Tibial artery (tissue), 4 donors: ENCODE data around the gene ADGRV1.

Source experiments
- DNase-seq, 2 donors: peaks; one replicate each; pipeline ENCODE4 v3.0.0-alpha.2; 2019
- H3K27ac ChIP-seq, 2 donors: fragments of 200-600 bp; sonication (generic) in 1 of 2; 1 replicate in 1 of 2; 2 replicates in 1 of 2; pipeline ENCODE4 v1.5.1; 2018 to 2019; ENCODE audit warnings: mild to moderate bottlenecking in 1 of 2
- H3K27me3 ChIP-seq, 2 donors: fragments of 200-600 bp; sonication (generic) in 1 of 2; one replicate each; pipeline versions ENCODE4 v1.5.1 to v1.6.0; 2016 to 2019
- H3K36me3 ChIP-seq, 3 donors: fragments of 200-600 bp; sonication (generic) in 2 of 3; one replicate each; pipeline ENCODE4 v1.5.1; 2016 to 2019; ENCODE audit warnings: mild to moderate bottlenecking in 2 of 3
- H3K4me1 ChIP-seq, 4 donors: fragments of 200-600 bp; sonication (generic) in 2 of 4; 1 replicate in 3 of 4; 2 replicates in 1 of 4; pipeline ENCODE4 v1.5.1; 2016 to 2019
- H3K4me3 ChIP-seq, 2 donors: fragments of 200-600 bp; sonication (generic) in 1 of 2; 1 replicate in 1 of 2; 2 replicates in 1 of 2; pipeline ENCODE4 v1.5.1; 2018 to 2019; ENCODE audit warnings: mild to moderate bottlenecking in 2 of 2
- H3K9me3 ChIP-seq, 3 donors: fragments of 200-600 bp; sonication (generic) in 1 of 3; one replicate each; pipeline ENCODE4 v1.5.1; 2016 to 2019
- CTCF ChIP-seq, 2 experiments: fragments of 200-600 bp in 1 of 2; fragments of 450-650 bp in 1 of 2; IDR thresholded peaks; one replicate each; pipeline ENCODE4 v1.5.1; 2017 to 2019; ENCODE audit warnings: antibody characterized with exemption in 2 of 2, mild to moderate bottlenecking in 1 of 2, moderate library complexity in 1 of 2
- intact Hi-C: fragments of 100-400 bp; cut with DNase I; formaldehyde crosslinking; loops from one replicate; pipeline ENCODE4 v1.15.0; 2023; ENCODE audit warnings: low total_unique reads

The ADGRV1 gene

GRCh38 chr5:90601468-90601867, 42.9 kb downstream of the ADGRV1 start:
- TF ChIP-seq CTCF (IDR thresholded peaks at IDR 0.05): no peak
- H3K4me1 ChIP-seq: peaks cover 0 to 5% (median 0%) of the 10 kb centered on the region in 4 donors
- H3K9me3 ChIP-seq: no peaks in the 10 kb centered on the region
- no peak overlapping the region for H3K27ac ChIP-seq
- DNase-seq: no peak
- no peaks in the 10 kb centered on the region for H3K36me3 ChIP-seq
- no peak overlapping the region for H3K4me3 ChIP-seq
- H3K27me3 ChIP-seq: peaks cover 0 to 4% of the 10 kb centered on the region in 2 donors
- intact Hi-C loops: no loop called here

GRCh38 chr5:90602681-90603080, 44.1 kb downstream of the ADGRV1 start:
- H3K27me3 ChIP-seq: peaks cover 0 to 4% of the 10 kb centered on the region in 2 donors
- no peaks in the 10 kb centered on the region for H3K36me3 ChIP-seq
- peaks cover 0 to 5% (median 0%) of the 10 kb centered on the region in 4 donors for H3K4me1 ChIP-seq
- H3K9me3 ChIP-seq: no peaks in the 10 kb centered on the region
- intact Hi-C loops: no loop called here
- no peak overlapping the region for H3K27ac ChIP-seq
- DNase-seq: no peak
- TF ChIP-seq CTCF (IDR thresholded peaks at IDR 0.05): no peak
- H3K4me3 ChIP-seq: no peak overlapping the region

- H3K36me3 ChIP-seq: no peaks in the 10 kb centered on the region
- no peak for TF ChIP-seq CTCF (IDR thresholded peaks at IDR 0.05)
- no peaks in the 10 kb centered on the region for H3K9me3 ChIP-seq
- intact Hi-C loops: no loop called here
- DNase-seq: no peak
- peaks cover 0 to 10% of the 10 kb centered on the region in 2 donors for H3K27me3 ChIP-seq
- no peaks in the 10 kb centered on the region for H3K4me1 ChIP-seq
- H3K4me3 ChIP-seq: no peak overlapping the region
- H3K27ac ChIP-seq: no peak overlapping the region
These were observed 47.9 kb downstream of the ADGRV1 start for GRCh38 chr5:90606539-90606938.

GRCh38 chr5:90612919-90613318, 54.3 kb downstream of the ADGRV1 start:
- no peaks in the 10 kb centered on the region for H3K9me3 ChIP-seq
- no peak overlapping the region for H3K4me3 ChIP-seq
- peaks cover 0 to 6% of the 10 kb centered on the region in 2 donors for H3K27me3 ChIP-seq
- H3K27ac ChIP-seq: no peak overlapping the region
- intact Hi-C loops: no loop called here
- H3K36me3 ChIP-seq: no peaks in the 10 kb centered on the region
- no peak for DNase-seq
- TF ChIP-seq CTCF (IDR thresholded peaks at IDR 0.05): no peak
- no peaks in the 10 kb centered on the region for H3K4me1 ChIP-seq

DNA sequence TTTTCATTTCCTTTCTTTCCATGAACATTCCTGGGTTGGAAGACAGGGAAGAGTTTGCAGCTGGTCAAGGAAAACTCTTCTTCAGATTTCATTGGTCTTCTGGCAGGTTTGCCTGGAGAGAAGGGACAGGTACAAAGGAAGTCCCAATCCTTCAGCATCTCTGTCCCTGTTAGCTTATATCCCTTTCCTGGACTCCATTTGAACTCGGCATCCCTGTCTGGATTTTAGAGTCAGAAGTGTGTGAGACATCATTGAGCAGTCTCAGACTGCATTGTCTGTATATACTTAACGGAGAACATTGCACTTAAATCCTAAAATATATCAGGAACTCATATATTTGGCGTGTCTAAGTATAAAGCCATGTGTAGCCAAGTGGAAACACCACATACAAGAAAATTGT, 54.9 kb downstream of the ADGRV1 start:
- Histone ChIP-seq H3K27ac (no peak overlapping the region), H3K4me1 (no peaks in the 10 kb centered on the region), H3K27me3 (peaks cover 0 to 3% of the 10 kb centered on the region in 2 donors), H3K36me3 (no peaks in the 10 kb centered on the region), H3K9me3 (no peaks in the 10 kb centered on the region), H3K4me3 (no peak overlapping the region)
- intact Hi-C loops: no loop called here
- no peak for DNase-seq
- TF ChIP-seq CTCF (IDR thresholded peaks at IDR 0.05): no peak

DNA sequence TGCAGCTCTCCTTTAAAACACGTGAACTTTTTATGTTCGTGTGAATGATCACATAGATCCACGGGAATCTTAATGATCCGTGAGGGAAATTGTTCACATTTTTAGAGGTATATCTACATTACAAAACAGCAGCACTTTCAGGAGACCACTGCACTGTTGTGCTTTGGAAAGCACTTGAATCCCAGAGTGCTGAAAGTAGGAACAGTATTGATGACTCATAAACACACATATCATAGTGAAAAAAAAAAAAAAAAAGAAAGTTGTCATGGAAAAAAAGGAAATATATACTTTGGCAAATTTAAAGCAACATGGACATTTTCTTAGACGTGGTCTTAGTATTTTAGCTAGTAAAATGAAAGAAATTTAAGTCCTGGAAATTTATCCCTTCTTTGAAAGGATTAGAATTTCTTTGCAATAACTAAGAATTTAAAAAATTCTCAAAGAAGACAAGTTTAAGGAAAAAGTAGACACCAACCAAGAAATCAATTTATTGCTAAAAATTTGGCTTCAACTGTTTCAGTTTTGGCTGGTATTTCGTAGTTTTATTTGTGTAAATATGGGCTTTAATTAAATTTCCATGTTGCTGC, 55.4 kb downstream of the ADGRV1 start:
- no peak overlapping the region for H3K4me3 ChIP-seq
- no peaks in the 10 kb centered on the region for H3K4me1 ChIP-seq
- H3K9me3 ChIP-seq: no peaks in the 10 kb centered on the region
- DNase-seq: no peak
- intact Hi-C loops: no loop called here
- H3K27me3 ChIP-seq: no peaks in the 10 kb centered on the region
- no peak for TF ChIP-seq CTCF (IDR thresholded peaks at IDR 0.05)
- no peaks in the 10 kb centered on the region for H3K36me3 ChIP-seq
- no peak overlapping the region for H3K27ac ChIP-seq
